ENCODE data around the gene PIGQ.

Gene PIGQ

GRCh38 chr16:559021-559380 lies 10.8 kb upstream of the PIGQ start:
- TF ChIP-seq CTCF (IDR thresholded peaks at IDR 0.05; ENCODE audit: insufficient read depth, missing control alignments): no peak
- DNase-seq (ENCODE audit: insufficient read length, low spot score) (no peak), FAIRE-seq (no peak)

GRCh38 chr16:559411-560203 lies 10.2 kb upstream of the PIGQ start:
- DNase-seq (ENCODE audit: insufficient read length, low spot score): no peak
- TF ChIP-seq CTCF (IDR thresholded peaks at IDR 0.05; ENCODE audit: insufficient read depth, missing control alignments): no peak
- FAIRE-seq: no peak

- no peak for TF ChIP-seq CTCF (IDR thresholded peaks at IDR 0.05; ENCODE audit: insufficient read depth, missing control alignments)
- DNase-seq (ENCODE audit: insufficient read length, low spot score) (no peak), FAIRE-seq (no peak)
These were observed 9.5 kb upstream of the PIGQ start, which contains the start of gene PRR35 for GRCh38 chr16:560204-560700. TSS of gene PRR35 (plus strand) at chr16:560394. CDS start at chr16:563295, 2,901 bp downstream.

GRCh38 chr16:560701-561412 lies 8.9 kb upstream of the PIGQ start:
- FAIRE-seq: no peak
- DNase-seq (ENCODE audit: insufficient read length, low spot score): no peak
- no peak for TF ChIP-seq CTCF (IDR thresholded peaks at IDR 0.05; ENCODE audit: insufficient read depth, missing control alignments)

GRCh38 chr16:561413-561794 lies 8.4 kb upstream of the PIGQ start:
- FAIRE-seq: no peak
- TF ChIP-seq CTCF (IDR thresholded peaks at IDR 0.05; ENCODE audit: insufficient read depth, missing control alignments): no peak
- DNase-seq (ENCODE audit: insufficient read length, low spot score): no peak

GRCh38 chr16:561957-562938 lies 7.5 kb upstream of the PIGQ start:
- TF ChIP-seq CTCF (IDR thresholded peaks at IDR 0.05; ENCODE audit: insufficient read depth, missing control alignments): no peak
- DNase-seq (ENCODE audit: insufficient read length, low spot score) (no peak), FAIRE-seq (no peak)

Measured in D721Med (cell line).